ENCODE results near the gene DOCK2.

DOCK2 gene

DNA sequence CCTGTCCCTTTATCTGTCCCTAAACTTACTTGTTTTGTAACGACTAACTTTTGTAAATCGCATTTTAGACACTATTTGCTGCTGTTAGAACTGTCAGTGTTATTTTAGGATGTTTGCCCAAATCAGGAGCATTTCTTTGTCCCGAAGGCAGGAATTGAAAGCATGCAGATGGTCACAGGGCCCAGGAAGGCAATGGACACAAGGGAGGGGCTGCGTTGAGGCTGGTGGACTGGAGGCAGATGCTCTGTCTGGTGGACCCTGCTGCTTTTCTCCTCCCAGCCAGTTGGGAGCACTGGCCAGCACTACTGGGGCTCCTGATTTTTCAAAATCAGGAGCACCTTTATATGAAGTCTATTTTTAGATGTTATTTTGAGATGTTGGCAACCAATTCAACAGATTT lies 31.7 kb downstream of the DOCK2 start:
- H3K4me3 ChIP-seq (ENCODE audit: low read depth, low read length): no peak overlapping the region
- H3K4me1 ChIP-seq (ENCODE audit: control insufficient read depth, insufficient read depth, low read length): no peaks in the 10 kb centered on the region
- H3K36me3 ChIP-seq (ENCODE audit: control insufficient read depth in 2 of 2, insufficient read depth in 1 of 2, low read length in 2 of 2): no peaks in the 10 kb centered on the region
- no peaks in the 10 kb centered on the region for H3K9me3 ChIP-seq (ENCODE audit: control insufficient read depth, insufficient read depth, low read depth, low read length)
- CTCF ChIA-PET: no interaction called here
- POLR2A ChIA-PET: no interaction called here
- TF ChIP-seq ZNF140 (tag by site-specific recombination; IDR thresholded peaks at IDR 0.05) (no peak), ZNF571 (tag by site-specific recombination; IDR thresholded peaks at IDR 0.05) (no peak), GLI2 (tag by site-specific recombination; IDR thresholded peaks at IDR 0.05; ENCODE audit: borderline replicate concordance, low read depth) (no peak), ZXDB (tag by site-specific recombination; IDR thresholded peaks at IDR 0.05) (no peak), ZNF19 (tag by site-specific recombination; IDR thresholded peaks at IDR 0.05; ENCODE audit: low read depth) (no peak), ZNF223 (tag by site-specific recombination; IDR thresholded peaks at IDR 0.05) (no peak), SALL2 (tag by site-specific recombination; IDR thresholded peaks at IDR 0.05; ENCODE audit: borderline replicate concordance) (no peak), KLF7 (tag by site-specific recombination; IDR thresholded peaks at IDR 0.05; ENCODE audit: borderline replicate concordance) (no peak), ZNF157 (tag by site-specific recombination; IDR thresholded peaks at IDR 0.05) (no peak), ZNF239 (tag by site-specific recombination; IDR thresholded peaks at IDR 0.05) (no peak), ZNF23 (tag by site-specific recombination; IDR thresholded peaks at IDR 0.05; ENCODE audit: borderline replicate concordance) (no peak), ZNF366 (tag by site-specific recombination; conservative IDR thresholded peaks at IDR 0.05) (no peak), ZNF311 (tag by site-specific recombination; IDR thresholded peaks at IDR 0.05; ENCODE audit: borderline replicate concordance) (no peak), ZNF555 (tag by site-specific recombination; conservative IDR thresholded peaks at IDR 0.05) (no peak), ZBTB20 (tag by site-specific recombination; IDR thresholded peaks at IDR 0.05) (no peak), ZNF510 (tag by site-specific recombination; IDR thresholded peaks at IDR 0.05; ENCODE audit: insufficient replicate concordance) (no peak)
- TF ChIP-seq, protein P1, sequence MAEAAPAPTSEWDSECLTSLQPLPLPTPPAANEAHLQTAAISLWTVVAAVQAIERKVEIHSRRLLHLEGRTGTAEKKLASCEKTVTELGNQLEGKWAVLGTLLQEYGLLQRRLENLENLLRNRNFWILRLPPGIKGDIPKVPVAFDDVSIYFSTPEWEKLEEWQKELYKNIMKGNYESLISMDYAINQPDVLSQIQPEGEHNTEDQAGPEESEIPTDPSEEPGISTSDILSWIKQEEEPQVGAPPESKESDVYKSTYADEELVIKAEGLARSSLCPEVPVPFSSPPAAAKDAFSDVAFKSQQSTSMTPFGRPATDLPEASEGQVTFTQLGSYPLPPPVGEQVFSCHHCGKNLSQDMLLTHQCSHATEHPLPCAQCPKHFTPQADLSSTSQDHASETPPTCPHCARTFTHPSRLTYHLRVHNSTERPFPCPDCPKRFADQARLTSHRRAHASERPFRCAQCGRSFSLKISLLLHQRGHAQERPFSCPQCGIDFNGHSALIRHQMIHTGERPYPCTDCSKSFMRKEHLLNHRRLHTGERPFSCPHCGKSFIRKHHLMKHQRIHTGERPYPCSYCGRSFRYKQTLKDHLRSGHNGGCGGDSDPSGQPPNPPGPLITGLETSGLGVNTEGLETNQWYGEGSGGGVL (tag by site-specific recombination; IDR thresholded peaks at IDR 0.05): no peak
- TF ChIP-seq, protein P2, sequence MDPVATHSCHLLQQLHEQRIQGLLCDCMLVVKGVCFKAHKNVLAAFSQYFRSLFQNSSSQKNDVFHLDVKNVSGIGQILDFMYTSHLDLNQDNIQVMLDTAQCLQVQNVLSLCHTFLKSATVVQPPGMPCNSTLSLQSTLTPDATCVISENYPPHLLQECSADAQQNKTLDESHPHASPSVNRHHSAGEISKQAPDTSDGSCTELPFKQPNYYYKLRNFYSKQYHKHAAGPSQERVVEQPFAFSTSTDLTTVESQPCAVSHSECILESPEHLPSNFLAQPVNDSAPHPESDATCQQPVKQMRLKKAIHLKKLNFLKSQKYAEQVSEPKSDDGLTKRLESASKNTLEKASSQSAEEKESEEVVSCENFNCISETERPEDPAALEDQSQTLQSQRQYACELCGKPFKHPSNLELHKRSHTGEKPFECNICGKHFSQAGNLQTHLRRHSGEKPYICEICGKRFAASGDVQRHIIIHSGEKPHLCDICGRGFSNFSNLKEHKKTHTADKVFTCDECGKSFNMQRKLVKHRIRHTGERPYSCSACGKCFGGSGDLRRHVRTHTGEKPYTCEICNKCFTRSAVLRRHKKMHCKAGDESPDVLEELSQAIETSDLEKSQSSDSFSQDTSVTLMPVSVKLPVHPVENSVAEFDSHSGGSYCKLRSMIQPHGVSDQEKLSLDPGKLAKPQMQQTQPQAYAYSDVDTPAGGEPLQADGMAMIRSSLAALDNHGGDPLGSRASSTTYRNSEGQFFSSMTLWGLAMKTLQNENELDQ (tag by site-specific recombination; IDR thresholded peaks at IDR 0.05; ENCODE audit: low read depth): no peak
- TF ChIP-seq, protein P3, sequence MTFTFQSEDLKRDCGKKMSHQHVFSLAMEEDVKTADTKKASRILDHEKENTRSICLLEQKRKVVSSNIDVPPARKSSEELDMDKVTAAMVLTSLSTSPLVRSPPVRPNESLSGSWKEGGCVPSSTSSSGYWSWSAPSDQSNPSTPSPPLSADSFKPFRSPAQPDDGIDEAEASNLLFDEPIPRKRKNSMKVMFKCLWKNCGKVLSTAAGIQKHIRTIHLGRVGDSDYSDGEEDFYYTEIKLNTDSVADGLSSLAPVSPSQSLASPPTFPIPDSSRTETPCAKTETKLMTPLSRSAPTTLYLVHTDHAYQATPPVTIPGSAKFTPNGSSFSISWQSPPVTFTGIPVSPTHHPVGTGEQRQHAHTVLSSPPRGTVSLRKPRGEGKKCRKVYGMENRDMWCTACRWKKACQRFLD (tag by site-specific recombination; IDR thresholded peaks at IDR 0.05): no peak
- no peak overlapping the region for H3K27ac ChIP-seq (ENCODE audit: extremely low read depth, low read depth, low read length)

DNA sequence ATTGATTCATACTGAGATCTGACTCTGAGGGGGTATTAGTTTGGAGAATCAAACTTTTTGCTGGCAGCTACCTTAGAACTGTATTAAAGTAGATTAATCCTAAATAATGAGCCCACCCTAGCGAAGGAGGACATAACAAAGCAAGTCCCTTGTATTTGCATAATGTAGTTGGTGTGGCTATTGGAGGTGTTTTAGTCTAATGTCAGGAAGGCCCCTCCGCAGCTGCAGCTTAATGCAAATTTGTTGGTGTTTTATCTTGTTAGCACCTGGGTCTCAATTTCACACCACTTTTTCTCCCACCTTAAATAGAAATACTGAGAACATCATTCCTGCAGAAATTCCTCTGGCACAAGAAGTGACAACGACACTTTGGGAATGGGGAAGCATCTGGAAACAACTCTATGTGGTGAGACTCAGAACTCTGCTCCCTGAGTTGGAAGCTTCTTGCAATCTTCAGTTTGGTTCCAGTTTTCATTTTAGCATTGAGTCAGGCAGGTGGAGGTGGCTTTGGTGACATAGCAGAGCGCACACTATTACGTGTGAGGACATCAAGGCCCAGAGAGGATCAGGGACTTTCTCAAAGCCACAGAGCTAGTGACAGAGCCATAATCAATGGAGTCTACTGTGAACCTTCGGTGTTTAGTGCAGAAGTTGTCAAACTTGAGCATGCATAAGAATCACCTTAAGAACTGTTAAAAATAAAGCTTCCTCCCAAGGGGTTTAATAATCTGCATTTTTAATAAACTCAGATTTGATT lies 33.9 kb downstream of the DOCK2 start:
- Histone ChIP-seq H3K27ac (ENCODE audit: extremely low read depth, low read depth, low read length) (no peak overlapping the region), H3K36me3 (ENCODE audit: control insufficient read depth in 2 of 2, insufficient read depth in 1 of 2, low read length in 2 of 2) (no peaks in the 10 kb centered on the region), H3K4me1 (ENCODE audit: control insufficient read depth, insufficient read depth, low read length) (no peaks in the 10 kb centered on the region), H3K9me3 (ENCODE audit: control insufficient read depth, insufficient read depth, low read depth, low read length) (no peaks in the 10 kb centered on the region), H3K4me3 (ENCODE audit: low read depth, low read length) (no peak overlapping the region)
- TF ChIP-seq BCL11B (tag by site-specific recombination; IDR thresholded peaks at IDR 0.05; ENCODE audit: low read depth) (no peak), ZNF366 (tag by site-specific recombination; conservative IDR thresholded peaks at IDR 0.05) (no peak), HOXC10 (CRISPR knock-in tag; IDR thresholded peaks at IDR 0.05) (no peak), ZNF785 (tag by site-specific recombination; IDR thresholded peaks at IDR 0.05) (no peak), OVOL3 (tag by site-specific recombination; IDR thresholded peaks at IDR 0.05) (no peak), ZNF747 (tag by site-specific recombination; IDR thresholded peaks at IDR 0.05) (no peak)
- TF ChIP-seq, protein P4, sequence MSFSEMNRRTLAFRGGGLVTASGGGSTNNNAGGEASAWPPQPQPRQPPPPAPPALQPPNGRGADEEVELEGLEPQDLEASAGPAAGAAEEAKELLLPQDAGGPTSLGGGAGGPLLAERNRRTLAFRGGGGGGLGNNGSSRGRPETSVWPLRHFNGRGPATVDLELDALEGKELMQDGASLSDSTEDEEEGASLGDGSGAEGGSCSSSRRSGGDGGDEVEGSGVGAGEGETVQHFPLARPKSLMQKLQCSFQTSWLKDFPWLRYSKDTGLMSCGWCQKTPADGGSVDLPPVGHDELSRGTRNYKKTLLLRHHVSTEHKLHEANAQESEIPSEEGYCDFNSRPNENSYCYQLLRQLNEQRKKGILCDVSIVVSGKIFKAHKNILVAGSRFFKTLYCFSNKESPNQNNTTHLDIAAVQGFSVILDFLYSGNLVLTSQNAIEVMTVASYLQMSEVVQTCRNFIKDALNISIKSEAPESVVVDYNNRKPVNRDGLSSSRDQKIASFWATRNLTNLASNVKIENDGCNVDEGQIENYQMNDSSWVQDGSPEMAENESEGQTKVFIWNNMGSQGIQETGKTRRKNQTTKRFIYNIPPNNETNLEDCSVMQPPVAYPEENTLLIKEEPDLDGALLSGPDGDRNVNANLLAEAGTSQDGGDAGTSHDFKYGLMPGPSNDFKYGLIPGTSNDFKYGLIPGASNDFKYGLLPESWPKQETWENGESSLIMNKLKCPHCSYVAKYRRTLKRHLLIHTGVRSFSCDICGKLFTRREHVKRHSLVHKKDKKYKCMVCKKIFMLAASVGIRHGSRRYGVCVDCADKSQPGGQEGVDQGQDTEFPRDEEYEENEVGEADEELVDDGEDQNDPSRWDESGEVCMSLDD (tag by site-specific recombination; IDR thresholded peaks at IDR 0.05): no peak
- ChIA-PET POLR2A (no interaction called here), CTCF (interaction anchor here (1.5 kb wide), 1 partner anchor 90 kb away, joined by 4 read pairs; no protein-coding TSS in a partner anchor)

All from HEK293 (cell line).